Thyroid gland (tissue), 4 donors: ENCODE measurements around the gene HADHA.

ENCODE experiments used
- CTCF ChIP-seq, 6 experiments: fragments of 200-600 bp in 3 of 6; fragments of 450-650 bp in 3 of 6; sonication (generic) in 3 of 6; IDR thresholded peaks; one replicate each; pipeline ENCODE4 v1.5.1; 2016 to 2019; ENCODE audit warnings: antibody characterized with exemption in 6 of 6, mild to moderate bottlenecking in 2 of 6, inconsistent platforms in 1 of 6, moderate library complexity in 1 of 6
- POLR2A ChIP-seq, 2 donors: fragments of 450-650 bp; IDR thresholded peaks; one replicate each; pipeline ENCODE4 v1.6.1; 2017; ENCODE audit warnings: antibody characterized with exemption in 2 of 2, mild to moderate bottlenecking in 2 of 2, moderate library complexity in 1 of 2

GRCh38 chr2:26164641-26165211, 79.7 kb downstream of the HADHA start:
- no peak for TF ChIP-seq POLR2A (IDR thresholded peaks at IDR 0.05)
- no peak for TF ChIP-seq CTCF (IDR thresholded peaks at IDR 0.05)
